Lung (tissue), 12 donors: ENCODE measurements around the gene PDE9A. TPM values are rescaled to one million over a fixed set of nuclear protein-coding genes. Genes with fewer than 3 reads are reported as not detected.

Experiments used
- ATAC-seq: fragments of 200-7000 bp; cut with Tn5 transposase; one replicate; pipeline ENCODE4 v1.9.1; 2020; ENCODE audit warnings: moderate number of reproducible peaks; ENCODE audit not compliant: insufficient read depth, low FRiP score
- DNase-seq, 3 donors: peaks; one replicate each; pipeline ENCODE4 v3.0.0-alpha.2; 2013 to 2017
- H3K27ac ChIP-seq, 2 donors: one replicate each; pipeline ENCODE4 v1.5.1; 2013; ENCODE audit warnings: mild to moderate bottlenecking in 2 of 2, moderate library complexity in 2 of 2, control low read depth in 1 of 2, inconsistent platforms in 1 of 2, low read depth in 1 of 2, low read length in 1 of 2
- H3K27me3 ChIP-seq, 3 donors: one replicate each; pipeline ENCODE4 v1.5.1; 2013; ENCODE audit warnings: low read length in 2 of 3; ENCODE audit not compliant: control insufficient read depth in 3 of 3, insufficient read depth in 3 of 3
- H3K36me3 ChIP-seq, 4 donors: one replicate each; pipeline ENCODE4 v1.5.1; 2013; ENCODE audit warnings: low read length in 4 of 4, mild to moderate bottlenecking in 1 of 4, moderate library complexity in 1 of 4; ENCODE audit not compliant: control insufficient read depth in 4 of 4, insufficient read depth in 4 of 4
- H3K4me1 ChIP-seq, 5 donors: one replicate each; pipeline ENCODE4 v1.5.1; 2013; ENCODE audit warnings: low read length in 5 of 5, mild to moderate bottlenecking in 2 of 5, moderate library complexity in 1 of 5; ENCODE audit not compliant: control insufficient read depth in 5 of 5, insufficient read depth in 5 of 5
- H3K4me3 ChIP-seq: one replicate; pipeline ENCODE4 v1.5.1; 2013; ENCODE audit warnings: mild to moderate bottlenecking, control low read depth, moderate library complexity
- H3K9ac ChIP-seq, 2 donors: one replicate each; pipeline ENCODE4 v1.5.1; 2013; ENCODE audit warnings: low read length in 2 of 2, control low read depth in 1 of 2; ENCODE audit not compliant: insufficient read depth in 1 of 2
- H3K9me3 ChIP-seq, 4 donors: one replicate each; pipeline ENCODE4 v1.5.1; 2013; ENCODE audit warnings: low read length in 3 of 4, mild to moderate bottlenecking in 1 of 4, moderate library complexity in 1 of 4; ENCODE audit not compliant: control insufficient read depth in 4 of 4, insufficient read depth in 3 of 4
- WGBS, 2 donors: extraction: QIAGEN DNeasy Blood & Tissue Kit; methylation state at CpG; one replicate each; pipeline ENCODE4 v1.1.7; 2013; 5-methylcytosine and 5-hydroxymethylcytosine counted together
- polyA plus RNA-seq, 2 donors: library from polyadenylated mRNA; stranded (reverse); fragments of 200-250 nt; gene quantifications; one replicate each; pipeline ENCODE4 v1.2.1, GENCODE V29; 2013
- total RNA-seq, 2 donors: library from RNA; depleted of rRNA in 1 of 2; stranded (reverse); fragments of >200 nt in 1 of 2; gene quantifications; one replicate each; pipeline ENCODE4 v1.2.1, GENCODE V29; 2014 to 2021
- TF ChIP-seq, protein P1 (sequence below): IDR thresholded peaks from 2 replicates; pipeline ENCODE4 v1.5.1; 2012; ENCODE audit warnings: mild to moderate bottlenecking; ENCODE audit errors: control extremely low read depth, extremely low read depth
- donor health status: control.
- donor health status: control.
- donor health status: Bipolar disorder and iron deficiency.
- donor health status: healthy.
- donor health status: DM: yes; HTN: yes; CAD: no.

The PDE9A gene
- total and polyA plus RNA-seq, 4 donors: 5.3 to 17.0 (median 6.9) TPM

DNA sequence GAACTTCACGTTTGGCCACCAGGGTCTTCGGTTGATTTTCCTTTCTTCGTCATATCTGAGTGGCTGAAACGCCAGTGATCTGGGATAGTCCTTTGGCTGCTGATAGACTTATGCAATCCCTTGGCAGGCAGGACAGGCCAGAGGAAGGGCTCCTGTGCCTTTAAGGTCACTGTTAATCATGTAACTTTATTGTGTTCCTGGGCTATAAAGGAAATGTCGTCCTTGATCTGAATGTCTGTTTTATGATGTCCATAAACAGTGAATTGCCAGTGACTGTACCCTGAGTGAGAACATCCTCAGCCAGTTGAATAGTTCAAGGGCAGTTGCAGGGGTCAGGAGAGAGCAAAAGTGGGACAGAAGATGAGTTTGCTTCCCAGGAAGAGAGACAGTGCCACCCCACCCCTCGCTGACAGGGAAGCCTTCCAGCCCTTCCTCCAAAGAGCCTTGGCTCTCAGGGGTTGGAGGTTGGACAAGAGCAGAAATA, 68.0 kb downstream of the PDE9A start:
- no peak overlapping the region for H3K27ac ChIP-seq

DNA sequence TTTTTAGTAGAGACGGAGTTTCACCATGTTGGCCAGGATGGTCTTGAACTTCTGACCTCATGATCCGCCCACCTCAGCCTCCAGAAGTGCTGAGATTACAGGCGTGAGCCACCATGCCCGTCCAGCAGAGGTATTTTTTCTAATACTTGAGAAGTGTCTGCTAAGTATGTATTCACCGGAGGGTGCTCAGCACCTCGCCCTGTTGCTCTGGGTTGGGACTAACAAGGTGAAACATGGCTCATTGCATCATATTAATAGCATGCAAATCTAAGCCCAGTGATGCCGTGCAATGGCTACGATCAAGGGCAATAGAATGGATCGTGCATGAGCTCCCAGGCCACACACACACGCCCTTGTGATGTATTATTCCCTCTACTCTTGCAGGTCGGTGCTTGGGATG, 68.7 kb downstream of the PDE9A start:
- no peak for DNase-seq
- Histone ChIP-seq H3K9ac (no peak overlapping the region), H3K9me3 (no peaks in the 10 kb centered on the region), H3K4me1 (peaks cover 0 to 17% (median 8%) of the 10 kb centered on the region in 5 donors), H3K27ac (peak overlapping the region in 1 of 2 donors; percentile 49), H3K27me3 (no peaks in the 10 kb centered on the region), H3K4me3 (no peak overlapping the region), H3K36me3 (no peaks in the 10 kb centered on the region)
- TF ChIP-seq, protein P1, sequence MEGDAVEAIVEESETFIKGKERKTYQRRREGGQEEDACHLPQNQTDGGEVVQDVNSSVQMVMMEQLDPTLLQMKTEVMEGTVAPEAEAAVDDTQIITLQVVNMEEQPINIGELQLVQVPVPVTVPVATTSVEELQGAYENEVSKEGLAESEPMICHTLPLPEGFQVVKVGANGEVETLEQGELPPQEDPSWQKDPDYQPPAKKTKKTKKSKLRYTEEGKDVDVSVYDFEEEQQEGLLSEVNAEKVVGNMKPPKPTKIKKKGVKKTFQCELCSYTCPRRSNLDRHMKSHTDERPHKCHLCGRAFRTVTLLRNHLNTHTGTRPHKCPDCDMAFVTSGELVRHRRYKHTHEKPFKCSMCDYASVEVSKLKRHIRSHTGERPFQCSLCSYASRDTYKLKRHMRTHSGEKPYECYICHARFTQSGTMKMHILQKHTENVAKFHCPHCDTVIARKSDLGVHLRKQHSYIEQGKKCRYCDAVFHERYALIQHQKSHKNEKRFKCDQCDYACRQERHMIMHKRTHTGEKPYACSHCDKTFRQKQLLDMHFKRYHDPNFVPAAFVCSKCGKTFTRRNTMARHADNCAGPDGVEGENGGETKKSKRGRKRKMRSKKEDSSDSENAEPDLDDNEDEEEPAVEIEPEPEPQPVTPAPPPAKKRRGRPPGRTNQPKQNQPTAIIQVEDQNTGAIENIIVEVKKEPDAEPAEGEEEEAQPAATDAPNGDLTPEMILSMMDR: no peak
- ATAC-seq: no peak
- 69 to 88% methylated on average over 11 of the region's 11 CpGs for WGBS, 2 donors

More for the DNA sequence above, 68.0 kb downstream of the PDE9A start:
- no peak overlapping the region for H3K4me3 ChIP-seq
- H3K36me3 ChIP-seq: no peaks in the 10 kb centered on the region
- peak overlapping the region in 1 of 2 donors; percentile 17 for H3K9ac ChIP-seq
- peak in 2 of 3 donors; percentile 49 to 70 for DNase-seq
- peaks cover 0 to 17% (median 8%) of the 10 kb centered on the region in 5 donors for H3K4me1 ChIP-seq
- 29 to 59% methylated on average over 6 of the region's 6 CpGs for WGBS, 2 donors
- TF ChIP-seq, protein P1: no peak
- ATAC-seq: no peak
- no peaks in the 10 kb centered on the region for H3K9me3 ChIP-seq
- H3K27me3 ChIP-seq: no peaks in the 10 kb centered on the region

DNA sequence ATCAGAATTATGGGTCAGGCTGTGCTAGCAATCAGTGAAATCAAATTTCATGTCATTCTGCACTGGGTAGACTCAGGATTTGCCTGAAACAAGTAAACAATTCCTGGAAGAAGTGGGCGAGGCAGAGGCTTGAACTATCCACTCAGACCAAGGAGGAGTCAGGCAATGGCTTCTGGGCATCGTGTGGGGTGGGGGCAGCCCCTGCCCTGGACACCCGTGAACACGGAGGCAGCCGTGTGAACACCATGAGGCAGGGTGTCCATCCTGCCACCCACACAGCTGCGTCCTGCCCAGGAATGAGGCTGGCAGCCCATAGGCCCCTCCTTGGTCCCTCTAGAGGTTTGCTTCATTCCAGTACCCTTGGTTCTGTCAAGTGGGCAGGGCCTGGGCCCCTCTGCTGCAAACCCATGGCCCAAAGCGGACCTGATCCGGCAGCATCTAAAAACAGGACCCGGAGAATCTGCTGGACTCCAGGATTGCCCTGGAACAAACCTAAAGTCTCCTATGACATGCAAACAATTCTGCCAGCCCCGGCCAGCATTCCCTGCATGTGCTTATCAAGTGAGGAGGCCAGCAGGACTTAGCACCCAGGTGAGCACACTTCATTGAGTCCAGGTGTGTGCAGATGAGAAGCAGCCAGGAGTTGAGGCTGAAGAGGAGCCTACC, 69.5 kb downstream of the PDE9A start:
- ATAC-seq: no peak
- Histone ChIP-seq H3K27ac (no peak overlapping the region), H3K9ac (no peak overlapping the region), H3K4me1 (peaks cover 0 to 17% (median 8%) of the 10 kb centered on the region in 5 donors), H3K4me3 (no peak overlapping the region), H3K36me3 (no peaks in the 10 kb centered on the region), H3K9me3 (no peaks in the 10 kb centered on the region), H3K27me3 (no peaks in the 10 kb centered on the region)
- WGBS, 2 donors: 55 to 78% methylated on average over 10 of the region's 10 CpGs
- no peak for DNase-seq
- TF ChIP-seq, protein P1: no peak
